Vagina (tissue), 2 donors: ENCODE measurements around the gene URB2.

ENCODE experiments used
- POLR2A ChIP-seq, 2 donors: fragments of 450-650 bp; IDR thresholded peaks; one replicate each; pipeline ENCODE4 v1.6.1; 2017; ENCODE audit warnings: antibody characterized with exemption in 2 of 2, mild to moderate bottlenecking in 2 of 2, moderate library complexity in 2 of 2
- POLR2AphosphoS5 ChIP-seq, 2 donors: sonication (generic); formaldehyde crosslinking; IDR thresholded peaks; one replicate each; pipeline ENCODE4 v1.9.0; 2017; ENCODE audit warnings: antibody characterized with exemption in 2 of 2, mild to moderate bottlenecking in 2 of 2, low read depth in 1 of 2; ENCODE audit not compliant: insufficient read depth in 1 of 2
- TF ChIP-seq, protein P1 (sequence below), 3 experiments: fragments of 450-650 bp in 2 of 3; fragments of 200-600 bp in 1 of 3; sonication (generic) in 1 of 3; IDR thresholded peaks; one replicate each; pipeline ENCODE4 v1.5.1; 2017 to 2019; ENCODE audit warnings: antibody characterized with exemption in 3 of 3, mild to moderate bottlenecking in 2 of 3, moderate library complexity in 2 of 3

DNA sequence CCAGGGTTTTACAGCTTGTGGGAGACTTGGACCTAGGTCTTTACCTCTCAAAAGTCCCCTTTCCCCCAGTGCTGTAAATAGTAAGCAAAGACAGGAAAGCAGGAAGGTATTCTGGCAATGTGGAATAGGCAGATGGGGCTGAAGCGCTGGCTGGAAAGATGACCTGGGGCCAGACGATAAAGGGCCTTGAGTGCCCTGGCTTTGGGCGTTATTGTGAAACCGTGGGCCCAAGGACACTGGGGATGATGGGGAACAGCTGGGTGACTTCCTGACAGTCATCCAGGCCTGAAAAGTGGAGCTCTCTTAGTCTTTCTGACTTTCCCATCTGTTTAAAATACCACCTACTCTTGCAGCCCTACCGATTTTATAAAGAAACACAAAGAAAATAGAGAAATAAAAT, 16.3 kb downstream of the URB2 start:
- TF ChIP-seq, protein P1, sequence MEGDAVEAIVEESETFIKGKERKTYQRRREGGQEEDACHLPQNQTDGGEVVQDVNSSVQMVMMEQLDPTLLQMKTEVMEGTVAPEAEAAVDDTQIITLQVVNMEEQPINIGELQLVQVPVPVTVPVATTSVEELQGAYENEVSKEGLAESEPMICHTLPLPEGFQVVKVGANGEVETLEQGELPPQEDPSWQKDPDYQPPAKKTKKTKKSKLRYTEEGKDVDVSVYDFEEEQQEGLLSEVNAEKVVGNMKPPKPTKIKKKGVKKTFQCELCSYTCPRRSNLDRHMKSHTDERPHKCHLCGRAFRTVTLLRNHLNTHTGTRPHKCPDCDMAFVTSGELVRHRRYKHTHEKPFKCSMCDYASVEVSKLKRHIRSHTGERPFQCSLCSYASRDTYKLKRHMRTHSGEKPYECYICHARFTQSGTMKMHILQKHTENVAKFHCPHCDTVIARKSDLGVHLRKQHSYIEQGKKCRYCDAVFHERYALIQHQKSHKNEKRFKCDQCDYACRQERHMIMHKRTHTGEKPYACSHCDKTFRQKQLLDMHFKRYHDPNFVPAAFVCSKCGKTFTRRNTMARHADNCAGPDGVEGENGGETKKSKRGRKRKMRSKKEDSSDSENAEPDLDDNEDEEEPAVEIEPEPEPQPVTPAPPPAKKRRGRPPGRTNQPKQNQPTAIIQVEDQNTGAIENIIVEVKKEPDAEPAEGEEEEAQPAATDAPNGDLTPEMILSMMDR (IDR thresholded peaks at IDR 0.05) = no peak
- no peak for TF ChIP-seq POLR2A (IDR thresholded peaks at IDR 0.05)
- no peak for TF ChIP-seq POLR2AphosphoS5 (IDR thresholded peaks at IDR 0.05; ENCODE audit: insufficient read depth in 1 of 2, low read depth in 1 of 2)
